ENCODE data around the gene CPED1.

DNA sequence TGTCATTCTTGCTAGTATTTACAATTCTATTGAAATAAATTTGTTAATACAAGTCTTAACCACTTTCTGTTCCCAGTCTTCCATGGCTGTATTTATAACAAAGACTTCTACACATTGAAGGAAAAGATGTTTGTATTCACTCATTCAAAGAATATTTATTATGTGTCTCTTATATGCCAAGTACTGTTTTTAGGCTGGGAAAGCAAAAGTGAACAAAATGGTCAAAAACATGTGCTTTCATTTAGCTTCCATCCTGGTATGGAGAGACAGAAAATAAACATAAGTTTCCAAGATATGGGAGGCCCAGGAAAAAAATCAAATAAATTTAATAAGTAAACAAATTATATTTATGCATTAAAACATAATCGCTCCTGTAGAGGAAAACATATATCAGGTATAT, 22.9 kb downstream of the CPED1 start:
- TF ChIP-seq, protein P1, sequence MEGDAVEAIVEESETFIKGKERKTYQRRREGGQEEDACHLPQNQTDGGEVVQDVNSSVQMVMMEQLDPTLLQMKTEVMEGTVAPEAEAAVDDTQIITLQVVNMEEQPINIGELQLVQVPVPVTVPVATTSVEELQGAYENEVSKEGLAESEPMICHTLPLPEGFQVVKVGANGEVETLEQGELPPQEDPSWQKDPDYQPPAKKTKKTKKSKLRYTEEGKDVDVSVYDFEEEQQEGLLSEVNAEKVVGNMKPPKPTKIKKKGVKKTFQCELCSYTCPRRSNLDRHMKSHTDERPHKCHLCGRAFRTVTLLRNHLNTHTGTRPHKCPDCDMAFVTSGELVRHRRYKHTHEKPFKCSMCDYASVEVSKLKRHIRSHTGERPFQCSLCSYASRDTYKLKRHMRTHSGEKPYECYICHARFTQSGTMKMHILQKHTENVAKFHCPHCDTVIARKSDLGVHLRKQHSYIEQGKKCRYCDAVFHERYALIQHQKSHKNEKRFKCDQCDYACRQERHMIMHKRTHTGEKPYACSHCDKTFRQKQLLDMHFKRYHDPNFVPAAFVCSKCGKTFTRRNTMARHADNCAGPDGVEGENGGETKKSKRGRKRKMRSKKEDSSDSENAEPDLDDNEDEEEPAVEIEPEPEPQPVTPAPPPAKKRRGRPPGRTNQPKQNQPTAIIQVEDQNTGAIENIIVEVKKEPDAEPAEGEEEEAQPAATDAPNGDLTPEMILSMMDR (IDR thresholded peaks at IDR 0.05): no peak
- TF ChIP-seq POLR2A (IDR thresholded peaks at IDR 0.05): no peak
- TF ChIP-seq EP300 (IDR thresholded peaks at IDR 0.05): no peak

All from tibial nerve (tissue), 4 donors.